Progenitor cell of endocrine pancreas (in vitro differentiated cells): ENCODE results near the gene LCN2. TPM values are rescaled to one million over a fixed set of nuclear protein-coding genes. Genes with fewer than 3 reads are reported as not detected.
"Not testable (repeated sequence)": the region's sequence is repeated elsewhere in the genome, so short reads cannot be mapped to it uniquely, and the experiment has no call there.

Source experiments
- DNase-seq: peaks from one replicate; pipeline ENCODE4 v3.0.0; 2021; ENCODE audit warnings: low spot score; ENCODE audit not compliant: unreplicated experiment
- H3K27ac Mint-ChIP-seq: 2 replicates; pipeline ENCODE4 v1.8.0; 2021; ENCODE audit warnings: mild to moderate bottlenecking, moderate library complexity, mixed read lengths
- H3K27me3 Mint-ChIP-seq: 2 replicates; pipeline ENCODE4 v1.8.0; 2021; ENCODE audit warnings: mixed read lengths
- H3K36me3 Mint-ChIP-seq: 2 replicates; pipeline ENCODE4 v1.8.0; 2022; ENCODE audit warnings: mixed read lengths; ENCODE audit not compliant: insufficient read depth
- H3K4me1 Mint-ChIP-seq: 2 replicates; pipeline ENCODE4 v1.8.0; 2021; ENCODE audit warnings: low read depth, mixed read lengths
- H3K4me3 Mint-ChIP-seq: 2 replicates; pipeline ENCODE4 v1.8.0; 2021; ENCODE audit warnings: low read depth, mild to moderate bottlenecking, moderate library complexity, mixed read lengths
- H3K9me3 Mint-ChIP-seq: 2 replicates; pipeline ENCODE4 v1.8.0; 2021; ENCODE audit warnings: low read depth, mixed read lengths
- CTCF ChIP-seq: fragments of 200-600 bp; sonication (generic); IDR thresholded peaks from one replicate; pipeline ENCODE4 v1.5.0; 2021; ENCODE audit warnings: antibody characterized with exemption, mild to moderate bottlenecking; ENCODE audit not compliant: unreplicated experiment
- total RNA-seq: library from RNA; stranded (reverse); gene quantifications from 2 replicates; pipeline ENCODE4 v1.2.1, GENCODE V29; 2021

The LCN2 gene
- total RNA-seq, 1 donor from 2014 or later: not detected

GRCh38 chr9:128127990-128128835, 21.0 kb upstream of the LCN2 start:
- peak overlapping the region; percentile 98 for H3K4me3 Mint-ChIP-seq
- peak; percentile 73 for DNase-seq
- no peak for TF ChIP-seq CTCF
- H3K27me3 Mint-ChIP-seq: peaks cover 3% of the 10 kb centered on the region
- H3K27ac Mint-ChIP-seq: peak overlapping the region; percentile 99
- H3K4me1 Mint-ChIP-seq: peaks cover 21% of the 10 kb centered on the region
- H3K9me3 Mint-ChIP-seq: peaks cover 5% of the 10 kb centered on the region
- peaks cover 4% of the 10 kb centered on the region for H3K36me3 Mint-ChIP-seq

GRCh38 chr9:128128836-128129590, 20.2 kb upstream of the LCN2 start:
- Mint-ChIP-seq H3K9me3 (peaks cover 5% of the 10 kb centered on the region), H3K4me1 (peaks cover 21% of the 10 kb centered on the region), H3K27ac (no peak overlapping the region), H3K36me3 (peaks cover 2% of the 10 kb centered on the region), H3K27me3 (peaks cover 3% of the 10 kb centered on the region), H3K4me3 (peak overlapping the region; percentile 98)
- DNase-seq: no peak
- no peak for TF ChIP-seq CTCF

- H3K27me3 Mint-ChIP-seq: not testable (repeated sequence)
These were observed 19.2 kb upstream of the LCN2 start for GRCh38 chr9:128129976-128130590.

GRCh38 chr9:128130651-128131050, 18.6 kb upstream of the LCN2 start:
- H3K4me3 Mint-ChIP-seq, H3K27me3 Mint-ChIP-seq, DNase-seq, H3K27ac Mint-ChIP-seq, H3K36me3 Mint-ChIP-seq, H3K9me3 Mint-ChIP-seq: not testable (repeated sequence)
- H3K4me1 Mint-ChIP-seq: peaks cover 21% of the 10 kb centered on the region

More at GRCh38 chr9:128129976-128130590, 19.2 kb upstream of the LCN2 start:
- H3K27ac Mint-ChIP-seq, H3K9me3 Mint-ChIP-seq, DNase-seq, H3K36me3 Mint-ChIP-seq: not testable (repeated sequence)
- H3K4me3 Mint-ChIP-seq: peak overlapping the region; percentile 98
- peaks cover 21% of the 10 kb centered on the region for H3K4me1 Mint-ChIP-seq
- TF ChIP-seq CTCF: peak; percentile 46

- not testable (repeated sequence) for H3K27me3 Mint-ChIP-seq, H3K9me3 Mint-ChIP-seq, H3K4me3 Mint-ChIP-seq, H3K36me3 Mint-ChIP-seq, DNase-seq
- Mint-ChIP-seq H3K27ac (peak overlapping the region; percentile 86), H3K4me1 (peaks cover 15% of the 10 kb centered on the region)
These were observed 17.9 kb upstream of the LCN2 start for GRCh38 chr9:128131346-128131745.

- peaks cover 14% of the 10 kb centered on the region for H3K4me1 Mint-ChIP-seq
These were observed 17.1 kb upstream of the LCN2 start for GRCh38 chr9:128132139-128132538.

GRCh38 chr9:128135561-128135960, 13.7 kb upstream of the LCN2 start:
- not testable (repeated sequence) for H3K9me3 Mint-ChIP-seq, H3K36me3 Mint-ChIP-seq, H3K27ac Mint-ChIP-seq, DNase-seq, H3K27me3 Mint-ChIP-seq, H3K4me3 Mint-ChIP-seq
- peaks cover 14% of the 10 kb centered on the region for H3K4me1 Mint-ChIP-seq

More at GRCh38 chr9:128132139-128132538, 17.1 kb upstream of the LCN2 start:
- H3K36me3 Mint-ChIP-seq, H3K9me3 Mint-ChIP-seq, H3K27me3 Mint-ChIP-seq, H3K4me3 Mint-ChIP-seq, DNase-seq: not testable (repeated sequence)
- H3K27ac Mint-ChIP-seq: peak overlapping the region; percentile 86
